ENCODE data around the gene SENP6. TPM values are rescaled to one million over a fixed set of nuclear protein-coding genes. Genes with fewer than 3 reads are reported as not detected.
A peak's percentile ranks its signal among the peaks of the same experiment; 100 is the strongest.

The SENP6 gene
- total and polyA plus RNA-seq, 9 of the 15 experiments (the other 6 are each of a cell fraction or from before 2014, with no cell fraction given), result 11.1 to 79.4 (median 46.8) TPM

GRCh38 chr6:75608304-75608703, 6.6 kb downstream of the SENP6 start (continued):
- no peak for TF ChIP-seq SMAD4 (CRISPR knock-in tag; conservative IDR thresholded peaks at IDR 0.05)
- peak; percentile 47; the same call in 1 of the 2 replicates for TF ChIP-seq MTA1 (IDR thresholded peaks at IDR 0.05; ENCODE audit: borderline replicate concordance)
- TF ChIP-seq MXI1 (IDR thresholded peaks at IDR 0.05; ENCODE audit: low read depth, low read length), result no peak
- no peak for TF ChIP-seq BRF1 (IDR thresholded peaks at IDR 0.05; ENCODE audit: borderline replicate concordance, extremely low read depth, insufficient read length)
- no peak for TF ChIP-seq LCOR (CRISPR knock-in tag; IDR thresholded peaks at IDR 0.05)
- TF ChIP-seq THRB (CRISPR knock-in tag; conservative IDR thresholded peaks at IDR 0.05), result no peak
- TF ChIP-seq NFXL1 (CRISPR knock-in tag; IDR thresholded peaks at IDR 0.05), result no peak
- TF ChIP-seq, protein P1, sequence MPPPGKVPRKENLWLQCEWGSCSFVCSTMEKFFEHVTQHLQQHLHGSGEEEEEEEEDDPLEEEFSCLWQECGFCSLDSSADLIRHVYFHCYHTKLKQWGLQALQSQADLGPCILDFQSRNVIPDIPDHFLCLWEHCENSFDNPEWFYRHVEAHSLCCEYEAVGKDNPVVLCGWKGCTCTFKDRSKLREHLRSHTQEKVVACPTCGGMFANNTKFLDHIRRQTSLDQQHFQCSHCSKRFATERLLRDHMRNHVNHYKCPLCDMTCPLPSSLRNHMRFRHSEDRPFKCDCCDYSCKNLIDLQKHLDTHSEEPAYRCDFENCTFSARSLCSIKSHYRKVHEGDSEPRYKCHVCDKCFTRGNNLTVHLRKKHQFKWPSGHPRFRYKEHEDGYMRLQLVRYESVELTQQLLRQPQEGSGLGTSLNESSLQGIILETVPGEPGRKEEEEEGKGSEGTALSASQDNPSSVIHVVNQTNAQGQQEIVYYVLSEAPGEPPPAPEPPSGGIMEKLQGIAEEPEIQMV (tag; conservative IDR thresholded peaks at IDR 0.05; ENCODE audit: low read depth), result 0 out of 2 replicates have a peak, but pooled peaks have one; percentile 24
- TF ChIP-seq, protein P2, sequence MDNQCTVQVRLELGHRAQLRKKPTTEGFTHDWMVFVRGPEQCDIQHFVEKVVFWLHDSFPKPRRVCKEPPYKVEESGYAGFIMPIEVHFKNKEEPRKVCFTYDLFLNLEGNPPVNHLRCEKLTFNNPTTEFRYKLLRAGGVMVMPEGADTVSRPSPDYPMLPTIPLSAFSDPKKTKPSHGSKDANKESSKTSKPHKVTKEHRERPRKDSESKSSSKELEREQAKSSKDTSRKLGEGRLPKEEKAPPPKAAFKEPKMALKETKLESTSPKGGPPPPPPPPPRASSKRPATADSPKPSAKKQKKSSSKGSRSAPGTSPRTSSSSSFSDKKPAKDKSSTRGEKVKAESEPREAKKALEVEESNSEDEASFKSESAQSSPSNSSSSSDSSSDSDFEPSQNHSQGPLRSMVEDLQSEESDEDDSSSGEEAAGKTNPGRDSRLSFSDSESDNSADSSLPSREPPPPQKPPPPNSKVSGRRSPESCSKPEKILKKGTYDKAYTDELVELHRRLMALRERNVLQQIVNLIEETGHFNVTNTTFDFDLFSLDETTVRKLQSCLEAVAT (IDR thresholded peaks at IDR 0.05), result no peak
- no peak for TF ChIP-seq ZNF785 (CRISPR knock-in tag; IDR thresholded peaks at IDR 0.05)
- TF ChIP-seq RCOR1 (IDR thresholded peaks at IDR 0.05; ENCODE audit: borderline replicate concordance in 1 of 2, low read depth in 2 of 2, low read length in 2 of 2), result no peak
- no peak for TF ChIP-seq CREBBP (IDR thresholded peaks at IDR 0.05; ENCODE audit: low read depth, low read length)
- TF ChIP-seq BCL6 (CRISPR knock-in tag; IDR thresholded peaks at IDR 0.05), result no peak
- no peak for TF ChIP-seq CCNT2 (IDR thresholded peaks at IDR 0.05; ENCODE audit: borderline replicate concordance, extremely low read depth, insufficient read length, low read depth, low read length)
- TF ChIP-seq ZNF717 (CRISPR knock-in tag; IDR thresholded peaks at IDR 0.05), result no peak
- TF ChIP-seq, protein P3, sequence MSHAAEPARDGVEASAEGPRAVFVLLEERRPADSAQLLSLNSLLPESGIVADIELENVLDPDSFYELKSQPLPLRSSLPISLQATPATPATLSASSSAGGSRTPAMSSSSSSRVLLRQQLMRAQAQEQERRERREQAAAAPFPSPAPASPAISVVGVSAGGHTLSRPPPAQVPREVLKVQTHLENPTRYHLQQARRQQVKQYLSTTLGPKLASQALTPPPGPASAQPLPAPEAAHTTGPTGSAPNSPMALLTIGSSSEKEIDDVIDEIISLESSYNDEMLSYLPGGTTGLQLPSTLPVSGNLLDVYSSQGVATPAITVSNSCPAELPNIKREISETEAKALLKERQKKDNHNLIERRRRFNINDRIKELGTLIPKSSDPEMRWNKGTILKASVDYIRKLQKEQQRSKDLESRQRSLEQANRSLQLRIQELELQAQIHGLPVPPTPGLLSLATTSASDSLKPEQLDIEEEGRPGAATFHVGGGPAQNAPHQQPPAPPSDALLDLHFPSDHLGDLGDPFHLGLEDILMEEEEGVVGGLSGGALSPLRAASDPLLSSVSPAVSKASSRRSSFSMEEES (CRISPR knock-in tag; IDR thresholded peaks at IDR 0.05), result no peak
- TF ChIP-seq NEUROD1 (IDR thresholded peaks at IDR 0.05; ENCODE audit: borderline replicate concordance, low read depth, low read length, partially characterized antibody), result no peak
- TF ChIP-seq, protein P4, sequence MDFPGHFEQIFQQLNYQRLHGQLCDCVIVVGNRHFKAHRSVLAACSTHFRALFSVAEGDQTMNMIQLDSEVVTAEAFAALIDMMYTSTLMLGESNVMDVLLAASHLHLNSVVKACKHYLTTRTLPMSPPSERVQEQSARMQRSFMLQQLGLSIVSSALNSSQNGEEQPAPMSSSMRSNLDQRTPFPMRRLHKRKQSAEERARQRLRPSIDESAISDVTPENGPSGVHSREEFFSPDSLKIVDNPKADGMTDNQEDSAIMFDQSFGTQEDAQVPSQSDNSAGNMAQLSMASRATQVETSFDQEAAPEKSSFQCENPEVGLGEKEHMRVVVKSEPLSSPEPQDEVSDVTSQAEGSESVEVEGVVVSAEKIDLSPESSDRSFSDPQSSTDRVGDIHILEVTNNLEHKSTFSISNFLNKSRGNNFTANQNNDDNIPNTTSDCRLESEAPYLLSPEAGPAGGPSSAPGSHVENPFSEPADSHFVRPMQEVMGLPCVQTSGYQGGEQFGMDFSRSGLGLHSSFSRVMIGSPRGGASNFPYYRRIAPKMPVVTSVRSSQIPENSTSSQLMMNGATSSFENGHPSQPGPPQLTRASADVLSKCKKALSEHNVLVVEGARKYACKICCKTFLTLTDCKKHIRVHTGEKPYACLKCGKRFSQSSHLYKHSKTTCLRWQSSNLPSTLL (IDR thresholded peaks at IDR 0.05), result no peak
- no peak for TF ChIP-seq SRSF7 (optimal IDR thresholded peaks at IDR 0.05; ENCODE audit: low read depth, low read length)
- no peak for TF ChIP-seq STAG1 (CRISPR knock-in tag; IDR thresholded peaks at IDR 0.05; ENCODE audit: borderline replicate concordance)

Measured in K562 (cell line).